ENCODE measurements around the gene PSMD5.

DNA sequence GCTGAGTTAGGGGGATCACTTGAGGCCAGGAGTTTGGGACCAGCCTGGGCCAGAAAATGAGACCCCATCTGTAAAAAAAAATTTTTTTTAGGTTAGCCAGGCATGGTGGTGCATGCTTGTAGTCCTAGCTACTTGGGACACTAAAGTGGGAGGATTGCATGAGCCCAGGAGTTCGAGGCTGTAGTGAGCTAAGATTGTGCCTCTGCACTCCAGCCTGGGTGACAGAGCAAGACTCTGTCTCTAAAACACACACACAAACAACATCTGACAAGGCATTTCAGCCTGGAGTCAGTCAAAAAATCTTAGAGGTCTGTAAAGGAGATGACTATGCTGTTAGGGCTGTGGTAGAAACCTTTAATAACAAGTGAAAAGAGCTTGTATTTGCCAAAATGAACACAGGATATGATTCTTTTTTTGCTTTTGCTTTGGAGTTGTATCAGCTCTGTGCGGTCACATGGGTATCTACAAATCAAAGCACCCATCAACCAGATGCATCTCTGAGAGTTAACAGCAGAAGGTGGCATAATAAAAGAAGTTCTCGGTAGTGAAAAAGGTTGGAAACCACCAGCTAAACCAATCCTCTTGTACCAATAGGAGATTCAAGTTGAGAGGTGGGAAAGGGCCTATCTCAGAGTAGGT is 3.6 kb upstream of the PSMD5 start:
- no peak for TF ChIP-seq EP300 (IDR thresholded peaks at IDR 0.05)
- TF ChIP-seq, protein P1, sequence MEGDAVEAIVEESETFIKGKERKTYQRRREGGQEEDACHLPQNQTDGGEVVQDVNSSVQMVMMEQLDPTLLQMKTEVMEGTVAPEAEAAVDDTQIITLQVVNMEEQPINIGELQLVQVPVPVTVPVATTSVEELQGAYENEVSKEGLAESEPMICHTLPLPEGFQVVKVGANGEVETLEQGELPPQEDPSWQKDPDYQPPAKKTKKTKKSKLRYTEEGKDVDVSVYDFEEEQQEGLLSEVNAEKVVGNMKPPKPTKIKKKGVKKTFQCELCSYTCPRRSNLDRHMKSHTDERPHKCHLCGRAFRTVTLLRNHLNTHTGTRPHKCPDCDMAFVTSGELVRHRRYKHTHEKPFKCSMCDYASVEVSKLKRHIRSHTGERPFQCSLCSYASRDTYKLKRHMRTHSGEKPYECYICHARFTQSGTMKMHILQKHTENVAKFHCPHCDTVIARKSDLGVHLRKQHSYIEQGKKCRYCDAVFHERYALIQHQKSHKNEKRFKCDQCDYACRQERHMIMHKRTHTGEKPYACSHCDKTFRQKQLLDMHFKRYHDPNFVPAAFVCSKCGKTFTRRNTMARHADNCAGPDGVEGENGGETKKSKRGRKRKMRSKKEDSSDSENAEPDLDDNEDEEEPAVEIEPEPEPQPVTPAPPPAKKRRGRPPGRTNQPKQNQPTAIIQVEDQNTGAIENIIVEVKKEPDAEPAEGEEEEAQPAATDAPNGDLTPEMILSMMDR (IDR thresholded peaks at IDR 0.05) = no peak
- TF ChIP-seq POLR2A (IDR thresholded peaks at IDR 0.05) = no peak
